ENCODE measurements around the gene TCAP.

DNA sequence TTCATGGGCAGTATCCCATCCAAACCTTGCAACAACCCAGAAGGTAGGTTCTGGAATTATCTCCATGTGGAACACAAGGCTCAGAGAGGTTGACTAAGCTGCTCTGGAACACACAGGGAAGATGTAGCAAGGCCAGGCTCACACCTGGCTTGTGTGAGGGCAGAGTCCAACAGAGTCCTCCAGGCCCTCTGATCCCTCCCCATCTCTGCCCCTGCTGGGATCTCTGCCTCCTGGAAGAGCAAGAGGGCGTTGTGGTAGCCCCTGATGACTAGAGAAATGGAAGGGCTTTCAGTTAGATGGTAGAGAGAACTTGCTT lies 45.4 kb upstream of the TCAP start:
- TF ChIP-seq, protein P1, sequence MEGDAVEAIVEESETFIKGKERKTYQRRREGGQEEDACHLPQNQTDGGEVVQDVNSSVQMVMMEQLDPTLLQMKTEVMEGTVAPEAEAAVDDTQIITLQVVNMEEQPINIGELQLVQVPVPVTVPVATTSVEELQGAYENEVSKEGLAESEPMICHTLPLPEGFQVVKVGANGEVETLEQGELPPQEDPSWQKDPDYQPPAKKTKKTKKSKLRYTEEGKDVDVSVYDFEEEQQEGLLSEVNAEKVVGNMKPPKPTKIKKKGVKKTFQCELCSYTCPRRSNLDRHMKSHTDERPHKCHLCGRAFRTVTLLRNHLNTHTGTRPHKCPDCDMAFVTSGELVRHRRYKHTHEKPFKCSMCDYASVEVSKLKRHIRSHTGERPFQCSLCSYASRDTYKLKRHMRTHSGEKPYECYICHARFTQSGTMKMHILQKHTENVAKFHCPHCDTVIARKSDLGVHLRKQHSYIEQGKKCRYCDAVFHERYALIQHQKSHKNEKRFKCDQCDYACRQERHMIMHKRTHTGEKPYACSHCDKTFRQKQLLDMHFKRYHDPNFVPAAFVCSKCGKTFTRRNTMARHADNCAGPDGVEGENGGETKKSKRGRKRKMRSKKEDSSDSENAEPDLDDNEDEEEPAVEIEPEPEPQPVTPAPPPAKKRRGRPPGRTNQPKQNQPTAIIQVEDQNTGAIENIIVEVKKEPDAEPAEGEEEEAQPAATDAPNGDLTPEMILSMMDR (IDR thresholded peaks at IDR 0.05; ENCODE audit: poor library complexity, severe bottlenecking), result no peak
- TF ChIP-seq POLR2AphosphoS5 (IDR thresholded peaks at IDR 0.05), result no peak

Data from neural cell (in vitro differentiated cells).